Measurements from ENCODE around the gene PCLO. TPM values are rescaled to one million over a fixed set of nuclear protein-coding genes. Genes with fewer than 3 reads are reported as not detected.
A peak's percentile ranks its signal among the peaks of the same experiment; 100 is the strongest.

PCLO gene
- total RNA-seq, 1 experiment from 2014 or later, result 7.5 TPM

DNA sequence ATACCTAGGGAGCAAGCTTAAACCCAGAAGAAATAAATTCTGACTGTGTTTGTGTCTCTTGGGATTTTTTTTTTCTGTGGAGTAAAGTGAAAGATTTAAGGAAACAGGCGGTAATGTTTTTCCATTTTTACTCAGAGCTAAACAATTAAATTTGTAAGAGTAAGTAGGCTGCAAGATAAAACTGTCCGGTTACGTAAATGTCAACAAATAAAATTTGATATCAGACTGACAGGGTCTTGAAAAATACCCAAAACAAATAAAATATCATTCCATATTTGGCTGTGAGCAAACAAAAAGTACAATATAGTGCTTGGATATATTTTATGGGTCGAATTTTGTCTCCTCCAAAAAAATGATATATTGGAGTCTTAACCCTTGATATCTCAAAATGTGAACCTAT lies 217.6 kb downstream of the PCLO start:
- Histone ChIP-seq H4K20me1 (ENCODE audit: low read length) (no peaks in the 10 kb centered on the region), H3K27ac (ENCODE audit: low read length) (peak overlapping the region; percentile 80), H3K4me3 (ENCODE audit: low read length) (peak overlapping the region; percentile 34; the same call in 1 of the 2 replicates), H3K4me1 (ENCODE audit: insufficient read depth, low read length) (peaks cover 18% of the 10 kb centered on the region), H3K9me3 (ENCODE audit: low read length) (no peaks in the 10 kb centered on the region), H3F3A (ENCODE audit: low read length, unreplicated experiment) (no peaks in the 10 kb centered on the region), H3K9ac (ENCODE audit: low read length) (no peak overlapping the region), H3K9me2 (replicated peaks; ENCODE audit: low read length) (no peaks in the 10 kb centered on the region), H3K36me3 (ENCODE audit: low read depth, low read length) (no peaks in the 10 kb centered on the region), H3K27me3 (ENCODE audit: low read length) (no peaks in the 10 kb centered on the region), H3K4me2 (ENCODE audit: low read length) (peak overlapping the region; percentile 66), H3K79me2 (ENCODE audit: low read length) (no peaks in the 10 kb centered on the region), H2AFZ (ENCODE audit: low read length) (peak overlapping the region; percentile 36)
- intact Hi-C loops (cut with micrococcal nuclease), result loop anchor here (1.0 to 5.0 kb wide), 3 partner anchors 40 to 217 kb away; partner anchors contain the start of gene PCLO
- no TSS peak for BruUV-seq (replicated peaks)
- peak; percentile 41 for DNase-seq
- ATAC-seq, result peak; percentile 64
- CTCF ChIA-PET, result no interaction called here
- TF ChIP-seq EZH2phosphoT487 (IDR thresholded peaks at IDR 0.05; ENCODE audit: borderline replicate concordance, low read length), result no peak
- TF ChIP-seq, protein P1, sequence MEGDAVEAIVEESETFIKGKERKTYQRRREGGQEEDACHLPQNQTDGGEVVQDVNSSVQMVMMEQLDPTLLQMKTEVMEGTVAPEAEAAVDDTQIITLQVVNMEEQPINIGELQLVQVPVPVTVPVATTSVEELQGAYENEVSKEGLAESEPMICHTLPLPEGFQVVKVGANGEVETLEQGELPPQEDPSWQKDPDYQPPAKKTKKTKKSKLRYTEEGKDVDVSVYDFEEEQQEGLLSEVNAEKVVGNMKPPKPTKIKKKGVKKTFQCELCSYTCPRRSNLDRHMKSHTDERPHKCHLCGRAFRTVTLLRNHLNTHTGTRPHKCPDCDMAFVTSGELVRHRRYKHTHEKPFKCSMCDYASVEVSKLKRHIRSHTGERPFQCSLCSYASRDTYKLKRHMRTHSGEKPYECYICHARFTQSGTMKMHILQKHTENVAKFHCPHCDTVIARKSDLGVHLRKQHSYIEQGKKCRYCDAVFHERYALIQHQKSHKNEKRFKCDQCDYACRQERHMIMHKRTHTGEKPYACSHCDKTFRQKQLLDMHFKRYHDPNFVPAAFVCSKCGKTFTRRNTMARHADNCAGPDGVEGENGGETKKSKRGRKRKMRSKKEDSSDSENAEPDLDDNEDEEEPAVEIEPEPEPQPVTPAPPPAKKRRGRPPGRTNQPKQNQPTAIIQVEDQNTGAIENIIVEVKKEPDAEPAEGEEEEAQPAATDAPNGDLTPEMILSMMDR (conservative IDR thresholded peaks at IDR 0.05; ENCODE audit: low read depth, low read length), result no peak
- POLR2A ChIA-PET (ENCODE audit: unreplicated experiment), result no interaction called here

DNA sequence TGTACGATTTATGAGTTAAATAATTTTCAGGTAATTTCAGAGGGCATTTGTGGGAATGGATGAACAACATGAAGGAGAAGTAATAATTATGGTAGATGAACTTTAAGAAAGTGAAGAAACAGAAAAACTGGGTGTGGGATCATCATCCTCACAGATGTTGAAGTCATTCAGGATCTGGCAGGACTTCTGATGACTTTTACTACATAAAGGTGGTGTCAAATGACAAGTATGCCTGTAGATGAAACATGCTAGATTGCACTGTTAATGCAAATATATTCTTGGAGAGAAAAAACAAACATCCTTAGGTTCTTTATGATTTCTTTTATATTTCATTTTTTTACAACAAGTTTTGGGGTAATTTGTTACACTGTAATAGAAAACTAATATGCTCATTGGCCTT lies 230.2 kb downstream of the PCLO start:
- Histone ChIP-seq H3K79me2 (ENCODE audit: low read length) (no peaks in the 10 kb centered on the region), H3K4me1 (ENCODE audit: insufficient read depth, low read length) (peaks cover 8% of the 10 kb centered on the region)

DNA sequence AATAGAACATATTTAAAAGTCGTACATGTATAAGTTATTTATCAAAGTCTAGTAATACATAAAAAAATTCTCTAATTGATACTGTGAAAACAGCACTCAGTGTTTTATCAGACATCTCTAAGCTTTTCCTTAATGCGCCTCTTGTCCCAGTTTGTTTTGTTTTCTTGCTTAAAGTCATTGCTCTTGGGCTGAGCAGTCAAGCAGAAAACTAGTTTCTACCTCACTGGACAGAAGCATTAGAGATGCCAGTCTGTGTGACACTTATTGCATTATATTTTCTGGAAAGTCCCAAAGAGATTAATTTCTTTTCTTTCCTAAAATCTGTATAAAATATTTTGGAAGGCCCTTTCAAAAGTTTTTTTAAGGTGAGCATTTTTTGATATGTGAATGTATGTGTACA lies 236.2 kb downstream of the PCLO start:
- TF ChIP-seq EZH2 (IDR thresholded peaks at IDR 0.05; ENCODE audit: low read length, unreplicated experiment) (no peak), EZH2phosphoT487 (IDR thresholded peaks at IDR 0.05; ENCODE audit: borderline replicate concordance, low read length) (no peak)
- TF ChIP-seq, protein P1 (conservative IDR thresholded peaks at IDR 0.05; ENCODE audit: low read depth, low read length), result no peak
- intact Hi-C loops (cut with micrococcal nuclease), result no loop called here
- no peaks in the 10 kb centered on the region for H3K36me3 ChIP-seq (ENCODE audit: low read depth, low read length)
- no peak overlapping the region for H3K9ac ChIP-seq (ENCODE audit: low read length)
- POLR2A ChIA-PET (ENCODE audit: unreplicated experiment), result no interaction called here
- no peaks in the 10 kb centered on the region for H4K20me1 ChIP-seq (ENCODE audit: low read length)
- no peak for ATAC-seq
- H3F3A ChIP-seq (ENCODE audit: low read length, unreplicated experiment), result no peaks in the 10 kb centered on the region
- CTCF ChIA-PET, result no interaction called here
- BruUV-seq (replicated peaks), result no TSS peak
- no peaks in the 10 kb centered on the region for H3K27me3 ChIP-seq (ENCODE audit: low read length)
- H3K4me2 ChIP-seq (ENCODE audit: low read length), result no peak overlapping the region
- no peak overlapping the region for H3K27ac ChIP-seq (ENCODE audit: low read length)
- no peak for DNase-seq
- no peaks in the 10 kb centered on the region for H3K9me3 ChIP-seq (ENCODE audit: low read length)
- no peak overlapping the region for H3K4me3 ChIP-seq (ENCODE audit: low read length)
- no peaks in the 10 kb centered on the region for H3K4me1 ChIP-seq (ENCODE audit: insufficient read depth, low read length)
- no peaks in the 10 kb centered on the region for H3K79me2 ChIP-seq (ENCODE audit: low read length)
- H2AFZ ChIP-seq (ENCODE audit: low read length), result no peak overlapping the region
- no peaks in the 10 kb centered on the region for H3K9me2 ChIP-seq (replicated peaks; ENCODE audit: low read length)

More for the DNA sequence above, 230.2 kb downstream of the PCLO start:
- POLR2A ChIA-PET (ENCODE audit: unreplicated experiment), result no interaction called here
- CTCF ChIA-PET, result no interaction called here
- H3K27ac ChIP-seq (ENCODE audit: low read length), result no peak overlapping the region
- no peak overlapping the region for H3K4me3 ChIP-seq (ENCODE audit: low read length)
- H3K9ac ChIP-seq (ENCODE audit: low read length), result no peak overlapping the region
- intact Hi-C loops (cut with micrococcal nuclease), result no loop called here
- DNase-seq (peak; percentile 39), ATAC-seq (peak; percentile 83)
- no peak overlapping the region for H3K4me2 ChIP-seq (ENCODE audit: low read length)
- H3F3A ChIP-seq (ENCODE audit: low read length, unreplicated experiment), result no peaks in the 10 kb centered on the region
- no TSS peak for BruUV-seq (replicated peaks)
- TF ChIP-seq EZH2phosphoT487 (IDR thresholded peaks at IDR 0.05; ENCODE audit: borderline replicate concordance, low read length) (no peak), EZH2 (IDR thresholded peaks at IDR 0.05; ENCODE audit: low read length, unreplicated experiment) (no peak)
- TF ChIP-seq, protein P1 (conservative IDR thresholded peaks at IDR 0.05; ENCODE audit: low read depth, low read length), result no peak
- H3K36me3 ChIP-seq (ENCODE audit: low read depth, low read length), result no peaks in the 10 kb centered on the region
- H3K9me2 ChIP-seq (replicated peaks; ENCODE audit: low read length), result no peaks in the 10 kb centered on the region
- no peak overlapping the region for H2AFZ ChIP-seq (ENCODE audit: low read length)
- no peaks in the 10 kb centered on the region for H3K9me3 ChIP-seq (ENCODE audit: low read length)
- H4K20me1 ChIP-seq (ENCODE audit: low read length), result no peaks in the 10 kb centered on the region
- H3K27me3 ChIP-seq (ENCODE audit: low read length), result no peaks in the 10 kb centered on the region
